DMS 273 (cell line): ENCODE results near the gene PSMC3IP.

Experiments used
- DNase-seq: peaks from one replicate; lab custom pipeline; 2025; ENCODE audit not compliant: unreplicated experiment; lab: John Stamatoyannopoulos, UW

PSMC3IP gene

GRCh38 chr17:42586514-42587230, 9.1 kb upstream of the PSMC3IP start:
- no peak for DNase-seq

- no peak for DNase-seq
Measured at GRCh38 chr17:42585353-42585752, 7.8 kb upstream of the PSMC3IP start.

GRCh38 chr17:42584880-42585279, 7.4 kb upstream of the PSMC3IP start:
- DNase-seq: no peak

GRCh38 chr17:42581744-42582270, 4.3 kb upstream of the PSMC3IP start:
- no peak for DNase-seq

- no peak for DNase-seq
Measured at GRCh38 chr17:42579794-42580551, 2.4 kb upstream of the PSMC3IP start.

DNA sequence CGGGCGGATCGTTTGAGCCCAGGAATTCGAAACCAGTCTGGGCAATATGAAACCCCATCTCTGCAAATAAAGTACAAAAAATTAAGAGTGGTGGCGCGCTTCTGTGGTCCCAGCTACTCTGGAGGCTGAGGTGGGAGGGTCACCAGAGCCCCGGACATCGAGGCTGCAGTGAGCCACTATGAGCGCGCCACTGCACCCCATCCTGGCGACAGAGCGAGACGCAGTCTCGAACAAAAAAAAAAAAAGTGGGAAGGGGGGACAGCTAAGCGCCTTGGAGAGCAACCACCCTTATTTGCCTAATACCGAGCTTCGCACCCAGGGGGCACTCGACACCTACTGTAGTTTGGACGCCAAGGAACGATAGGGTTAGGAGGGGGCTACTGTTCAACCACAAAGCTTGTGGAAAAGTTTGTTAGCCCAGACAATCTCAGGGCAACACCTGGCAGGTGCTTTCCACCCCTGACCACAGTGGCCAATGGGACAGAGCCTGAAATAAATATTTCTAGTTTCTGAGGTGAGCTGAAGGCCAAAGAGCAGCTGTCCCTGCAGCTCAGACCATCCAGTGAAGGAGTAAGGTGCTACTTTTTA, 847 bp upstream of the PSMC3IP start:
- DNase-seq: peak; percentile 93

- DNase-seq: peak; percentile 74
Measured at GRCh38 chr17:42577140-42577531, 393 bp downstream of the PSMC3IP start.

DNA sequence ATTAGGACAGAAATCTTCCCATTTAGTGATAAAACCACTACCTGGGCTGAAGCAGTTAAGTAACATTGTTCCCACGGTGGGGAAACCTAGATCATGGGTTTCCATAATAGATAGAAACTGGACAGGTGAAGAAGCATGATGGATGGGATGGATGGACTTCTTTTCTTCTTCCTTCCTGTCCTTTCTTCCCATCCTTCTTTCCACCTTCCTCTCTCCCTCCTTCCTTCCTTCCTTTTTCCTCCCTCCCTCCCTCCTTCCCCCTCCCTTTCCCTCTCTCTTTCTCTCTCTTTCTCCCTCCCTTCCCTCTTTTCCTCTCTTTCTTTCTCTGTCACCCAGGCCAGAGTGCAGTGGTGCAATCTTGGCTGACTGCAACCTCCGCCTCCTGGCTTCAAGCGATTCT, 3.1 kb downstream of the PSMC3IP start:
- DNase-seq: no peak

DNA sequence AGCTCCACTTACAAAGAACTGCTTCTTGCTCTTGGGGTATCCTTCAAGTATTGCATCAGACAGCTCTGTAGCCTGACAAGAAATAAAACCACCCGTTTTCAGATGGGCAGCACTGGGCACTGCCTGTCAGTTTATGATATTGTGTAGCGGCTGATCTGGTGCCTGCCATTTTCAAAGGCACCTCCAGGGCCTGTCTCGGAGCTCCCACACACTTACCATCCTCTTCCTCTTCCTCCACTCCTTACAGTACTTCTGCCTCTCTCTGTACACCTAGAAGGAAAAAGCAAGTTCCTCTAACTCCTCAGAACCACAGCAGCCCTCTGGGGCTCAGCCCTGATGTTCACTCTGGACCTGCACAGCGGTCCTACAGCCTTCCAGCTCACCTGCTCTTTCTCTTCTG, 4.4 kb downstream of the PSMC3IP start:
- no peak for DNase-seq

DNA sequence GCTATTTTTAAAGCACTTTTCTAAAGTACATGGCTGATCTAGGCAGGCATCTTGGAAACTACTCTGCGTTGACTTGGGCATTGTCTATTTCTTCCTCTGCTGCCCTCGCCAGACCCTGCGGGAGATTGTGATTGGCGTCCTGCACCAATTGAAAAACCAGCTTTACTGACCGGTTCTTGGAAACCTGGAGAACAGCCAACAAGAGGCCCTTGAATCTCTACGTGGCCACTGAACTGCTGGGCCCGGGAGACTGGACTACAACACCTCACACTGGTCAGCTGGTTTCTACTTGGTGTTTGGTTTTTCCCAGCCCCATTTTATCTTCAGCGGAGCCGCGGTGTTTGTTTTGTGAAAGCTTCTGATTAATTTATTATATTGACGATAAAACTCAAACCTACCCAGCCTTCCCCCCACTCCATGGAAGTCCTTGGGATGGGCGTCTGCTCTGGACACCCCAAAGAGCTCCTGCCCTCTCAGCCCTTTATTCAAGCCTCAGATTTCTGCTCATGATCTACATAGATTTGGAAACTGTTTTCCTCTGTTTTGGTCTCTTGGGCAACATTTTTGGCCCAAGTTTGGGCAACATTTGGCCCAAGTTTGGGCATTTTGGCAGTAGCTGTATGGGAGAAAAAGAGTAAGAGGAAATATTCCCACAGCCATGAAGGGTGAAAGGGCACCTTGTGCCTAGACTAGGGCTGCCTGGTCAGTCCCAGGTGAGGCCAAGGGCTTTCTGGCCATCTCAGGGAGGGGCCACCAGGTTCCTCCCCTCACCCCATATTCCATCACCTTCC, 5.9 kb downstream of the PSMC3IP start:
- DNase-seq: no peak

DNA sequence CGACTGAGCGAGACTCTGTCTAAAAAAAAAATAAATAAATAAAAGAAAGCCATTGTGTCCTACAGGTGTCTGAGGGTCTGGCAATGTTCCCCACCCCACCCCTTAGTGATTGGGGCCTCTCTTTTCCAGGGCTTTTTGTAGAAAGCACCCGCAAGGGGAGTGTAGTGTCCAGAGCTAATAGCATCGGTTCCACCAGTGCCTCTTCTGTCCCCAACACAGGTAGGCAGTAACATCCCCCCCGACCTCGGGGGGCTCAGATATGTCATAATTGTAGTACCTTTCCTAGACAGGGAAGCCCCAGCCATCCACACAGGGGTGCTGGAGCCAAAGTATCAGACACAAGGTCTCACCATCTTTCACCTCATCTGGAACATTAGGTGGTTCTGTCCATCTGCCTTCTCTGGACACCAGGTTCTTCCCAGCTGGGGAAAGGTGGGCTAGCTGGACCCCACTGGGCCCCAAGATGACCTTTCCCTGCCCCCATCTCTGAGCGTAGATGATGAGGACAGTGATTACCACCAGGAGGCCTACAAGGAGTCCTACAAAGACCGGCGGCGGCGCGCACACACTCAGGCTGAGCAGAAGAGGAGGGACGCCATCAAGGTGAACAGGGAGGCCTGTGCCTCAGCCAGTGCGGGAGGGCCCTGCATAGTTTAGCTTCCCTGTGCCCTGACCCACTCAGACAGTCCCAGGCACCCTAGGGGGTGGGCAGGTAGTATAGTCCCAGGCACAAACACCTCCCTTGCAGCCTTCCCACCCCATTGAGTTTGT, 9.0 kb downstream of the PSMC3IP start:
- DNase-seq: no peak

DNA sequence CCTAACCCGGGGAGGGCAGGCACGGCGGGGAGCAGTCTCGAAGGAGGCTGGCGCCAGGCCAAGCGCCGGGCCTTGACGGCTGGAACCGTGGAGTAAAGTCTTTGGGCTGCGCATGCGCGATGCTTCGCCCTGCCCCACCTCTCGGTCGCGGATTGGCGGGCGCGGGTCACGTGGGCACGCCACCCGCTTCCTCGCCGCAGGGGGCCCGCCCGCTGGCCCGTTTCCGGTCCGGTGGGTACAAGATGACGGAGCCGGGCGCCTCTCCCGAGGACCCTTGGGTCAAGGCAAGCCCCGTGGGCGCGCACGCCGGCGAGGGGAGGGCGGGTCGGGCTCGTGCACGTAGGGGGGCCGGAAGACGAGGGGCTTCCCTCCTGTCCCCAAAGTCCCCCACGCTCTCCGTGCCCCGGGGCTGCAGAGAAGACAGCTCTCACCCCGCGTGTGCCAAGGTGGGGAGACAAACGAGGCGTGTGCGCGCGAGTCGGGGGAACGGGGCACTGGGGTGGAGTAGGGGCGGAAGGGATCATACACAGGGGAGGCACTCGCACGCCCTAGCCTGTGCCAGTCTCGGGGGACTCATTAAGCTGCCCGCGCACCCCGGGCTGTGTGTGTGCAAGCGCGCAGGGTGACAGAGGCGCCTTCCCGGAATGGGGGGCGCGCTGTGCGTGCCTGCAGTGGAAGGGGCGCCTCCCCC, 10.5 kb downstream of the PSMC3IP start, which contains the start of gene MLX:
Gene MLX (plus strand): TSS at position 218 of the 691 bp plus-strand sequence. CDS start 25 bp downstream, at position 243.
- peak; percentile 98 for DNase-seq

DNA sequence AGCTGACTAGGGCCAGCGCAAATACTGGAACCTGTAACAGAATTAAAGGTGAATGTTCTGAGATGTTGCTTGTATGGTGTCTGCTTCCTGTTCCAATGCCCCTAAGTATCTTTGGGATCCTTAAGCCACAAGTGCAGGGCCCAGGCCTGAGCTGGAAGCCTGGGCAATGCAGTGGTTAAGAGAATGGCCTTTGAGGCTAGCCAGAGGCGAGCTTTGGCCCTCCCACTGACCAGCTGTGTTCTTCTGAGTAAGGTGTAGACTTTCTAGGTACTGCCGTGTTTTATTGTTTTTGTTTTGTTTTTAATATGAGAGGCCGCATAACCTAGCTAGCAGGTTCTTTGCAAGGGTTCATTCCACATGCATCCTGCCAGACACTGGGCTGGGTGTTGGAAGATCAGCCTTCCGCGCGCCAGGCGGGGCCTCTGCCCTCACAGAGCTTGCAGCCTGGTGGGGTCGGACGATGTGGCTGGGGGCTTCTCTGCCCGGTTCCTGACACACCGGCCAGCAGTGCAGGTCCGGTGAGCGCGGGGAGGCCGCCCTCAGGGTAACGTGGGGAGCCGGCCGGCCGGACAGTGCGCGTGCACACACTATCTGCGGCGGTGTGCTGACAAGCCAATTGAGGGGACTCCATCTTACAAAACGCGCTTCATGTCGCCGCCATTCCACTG, 11.2 kb downstream of the PSMC3IP start:
- no peak for DNase-seq

DNA sequence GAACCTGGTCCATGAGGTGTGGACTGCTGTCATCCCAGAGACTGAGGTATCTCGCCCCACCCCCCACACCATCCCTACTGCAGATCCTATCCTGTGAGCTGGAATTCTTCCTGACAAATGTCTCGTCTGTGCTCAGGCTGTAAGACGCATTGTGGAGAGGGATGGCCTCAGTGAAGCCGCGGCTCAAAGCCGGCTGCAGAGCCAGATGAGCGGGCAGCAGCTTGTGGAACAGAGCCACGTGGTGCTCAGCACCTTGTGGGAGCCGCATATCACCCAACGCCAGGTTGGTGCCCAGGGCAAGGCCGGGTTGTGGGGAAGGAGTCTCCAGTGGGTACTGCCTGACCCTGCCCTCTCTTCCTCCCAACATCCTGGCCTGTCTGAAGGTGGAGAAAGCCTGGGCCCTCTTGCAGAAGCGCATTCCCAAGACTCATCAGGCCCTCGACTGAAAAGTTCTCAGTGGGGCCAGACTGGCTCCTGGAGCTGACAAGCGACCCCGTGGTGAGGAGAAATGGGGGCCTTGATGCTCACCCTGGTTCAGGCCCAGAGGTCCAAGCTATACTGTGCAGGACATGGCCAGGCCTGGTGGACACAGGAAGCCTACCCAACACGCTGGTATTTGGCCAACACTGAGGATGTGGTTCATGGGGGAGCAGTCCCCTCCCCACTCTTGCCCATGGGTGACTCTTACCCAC, 11.9 kb downstream of the PSMC3IP start:
- DNase-seq: no peak

DNA sequence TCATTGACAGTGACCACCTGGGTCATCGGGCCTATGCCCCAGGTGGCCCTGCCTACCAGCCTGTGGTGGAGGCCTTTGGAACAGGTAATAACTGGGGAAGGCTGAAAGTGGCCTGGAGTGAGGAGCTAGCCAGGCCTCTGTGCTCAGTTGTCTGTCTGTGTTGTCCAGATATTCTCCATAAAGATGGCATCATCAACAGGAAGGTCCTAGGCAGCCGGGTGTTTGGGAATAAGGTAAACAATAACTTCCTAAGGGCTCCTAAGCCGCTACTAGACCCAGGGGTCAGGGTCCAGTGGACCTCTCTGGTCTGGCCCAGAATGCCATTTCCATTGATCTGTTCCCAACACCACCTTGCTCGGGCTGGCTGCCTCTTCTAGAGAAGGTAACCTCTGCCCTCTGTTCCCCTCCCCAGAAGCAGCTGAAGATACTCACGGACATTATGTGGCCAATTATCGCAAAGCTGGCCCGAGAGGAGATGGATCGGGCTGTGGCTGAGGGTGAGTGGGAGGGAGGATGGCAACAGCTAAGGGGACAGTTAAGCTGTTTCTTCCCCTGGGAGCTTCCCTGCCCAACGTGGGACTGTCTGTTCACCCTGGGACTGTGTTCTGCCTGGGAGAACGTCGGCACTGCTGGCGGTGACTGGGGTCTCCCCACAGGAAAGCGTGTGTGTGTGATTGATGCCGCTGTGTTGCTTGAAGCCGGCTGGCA, 12.6 kb downstream of the PSMC3IP start:
- no peak for DNase-seq

DNA sequence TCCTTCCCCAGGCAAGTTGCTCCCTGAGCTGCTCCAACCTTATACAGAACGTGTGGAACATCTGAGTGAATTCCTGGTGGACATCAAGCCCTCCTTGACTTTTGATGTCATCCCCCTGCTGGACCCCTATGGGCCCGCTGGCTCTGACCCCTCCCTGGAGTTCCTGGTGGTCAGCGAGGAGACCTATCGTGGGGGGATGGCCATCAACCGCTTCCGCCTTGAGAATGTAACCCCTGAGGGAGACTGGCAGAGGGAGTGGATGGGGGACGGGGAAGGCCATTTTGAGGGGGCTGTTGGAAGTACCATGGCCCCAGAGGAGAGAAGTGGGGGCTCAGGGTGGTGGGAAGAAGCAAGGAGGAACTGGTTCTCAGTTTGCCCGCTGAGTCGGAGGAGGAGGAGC, 13.6 kb downstream of the PSMC3IP start:
- DNase-seq: no peak

GRCh38 chr17:42563543-42563942, 14.0 kb downstream of the PSMC3IP start:
- DNase-seq: peak; percentile 36

- no peak for DNase-seq
Measured at GRCh38 chr17:42563143-42563509, 14.4 kb downstream of the PSMC3IP start.
